ENCODE measurements around the gene ACACB.

The ACACB gene
- total RNA-seq: 3.2 to 47.3 (median 43.7) reads per million in 3 experiments

GRCh38 chr12:109115758-109116610 is at the start of gene ACACB:
ACACB (plus strand) TSS chr12:109116587; CDS start chr12:109139406, 22,819 bp downstream.
- DNase-seq: no peak

GRCh38 chr12:109069307-109070271 is 46.8 kb upstream of the ACACB start:
- DNase-seq: no peak

- DNase-seq: no peak
Measured at GRCh38 chr12:109074866-109075265, 41.5 kb upstream of the ACACB start.

- no peak for DNase-seq
Measured at GRCh38 chr12:109082751-109083150, 33.6 kb upstream of the ACACB start.

- DNase-seq: no peak
Measured at GRCh38 chr12:109084425-109084824, 32.0 kb upstream of the ACACB start.

- no peak for DNase-seq
Measured at GRCh38 chr12:109085590-109085989, 30.8 kb upstream of the ACACB start.

GRCh38 chr12:109087250-109087649 is 29.1 kb upstream of the ACACB start:
- no peak for DNase-seq

- no peak for DNase-seq
Measured at GRCh38 chr12:109088818-109089217, 27.6 kb upstream of the ACACB start.

GRCh38 chr12:109089683-109090082 is 26.7 kb upstream of the ACACB start:
- DNase-seq: no peak

- DNase-seq: no peak
Measured at GRCh38 chr12:109092497-109093021, 23.8 kb upstream of the ACACB start.

GRCh38 chr12:109093022-109093918 is 23.1 kb upstream of the ACACB start, which contains the start of gene ALKBH2:
ALKBH2 (minus strand) TSS chr12:109093472; CDS start chr12:109092786, 686 bp downstream.
- peak; percentile 95 for DNase-seq

- DNase-seq: no peak
Measured at GRCh38 chr12:109097140-109097434, 19.3 kb upstream of the ACACB start.

- peak; percentile 93 for DNase-seq
Measured at GRCh38 chr12:109097435-109098182, 18.8 kb upstream of the ACACB start, which contains the start of gene UNG. UNG (plus strand) TSS chr12:109097597; CDS start chr12:109097680, 83 bp downstream.

GRCh38 chr12:109098183-109098604 is 18.2 kb upstream of the ACACB start:
- DNase-seq: no peak

GRCh38 chr12:109098651-109099050 is 17.7 kb upstream of the ACACB start:
- DNase-seq: no peak

- peak; percentile 38 for DNase-seq
Measured at GRCh38 chr12:109099431-109100020, 16.9 kb upstream of the ACACB start.

GRCh38 chr12:109100741-109101140 is 15.6 kb upstream of the ACACB start:
- DNase-seq: no peak

GRCh38 chr12:109102491-109102890 is 13.9 kb upstream of the ACACB start:
- no peak for DNase-seq

- DNase-seq: no peak
Measured at GRCh38 chr12:109105176-109105575, 11.2 kb upstream of the ACACB start.

- no peak for DNase-seq
Measured at GRCh38 chr12:109109746-109110350, 6.5 kb upstream of the ACACB start.

Measured in central memory CD4-positive, alpha-beta T cell (primary cell).